Astrocyte of the spinal cord (primary cell): Measurements from ENCODE around the gene APOE.
A peak's percentile ranks its signal among the peaks of the same experiment; 100 is the strongest.

Source experiments
- DNase-seq: peaks from one replicate; pipeline ENCODE4 v3.0.0; 2011; ENCODE audit warnings: low read depth, low spot score
- H3K4me3 ChIP-seq: 2 replicates; pipeline ENCODE4 v1.5.1; 2011; ENCODE audit warnings: low read depth, mild to moderate bottlenecking, low read length, moderate library complexity
- CTCF ChIP-seq: IDR thresholded peaks from 2 replicates; pipeline ENCODE4 v1.5.1; 2012; ENCODE audit warnings: low read depth, mild to moderate bottlenecking, low read length, inconsistent platforms
- in situ Hi-C: cut with HindIII; loops from 2 replicates; pipeline ENCODE4 v1.10.0; 2017; ENCODE audit warnings: low sequenced_read_pairs

APOE gene

GRCh38 chr19:44954649-44955504, 49.3 kb downstream of the APOE start, which contains the start of gene CLPTM1:
CLPTM1 (plus strand) TSS chr19:44955380; CDS start chr19:44955396, 16 bp downstream.
- TF ChIP-seq CTCF: no peak
- H3K4me3 ChIP-seq: peak within 1 kb of the TSS; percentile 87
- in situ Hi-C loops: no loop called here
- DNase-seq: peak; percentile 99

- H3K4me3 ChIP-seq: peak overlapping the region; percentile 87
- no peak for DNase-seq
- in situ Hi-C loops: no loop called here
- TF ChIP-seq CTCF: no peak
Observed at GRCh38 chr19:44955505-44956439, 50.2 kb downstream of the APOE start.

- no peak for DNase-seq
- H3K4me3 ChIP-seq: no peak overlapping the region
Observed at GRCh38 chr19:44957526-44957925, 51.9 kb downstream of the APOE start.

GRCh38 chr19:44958090-44958489, 52.5 kb downstream of the APOE start:
- TF ChIP-seq CTCF: no peak
- no peak for DNase-seq
- in situ Hi-C loops: no loop called here
- H3K4me3 ChIP-seq: no peak overlapping the region

More at GRCh38 chr19:44957526-44957925, 51.9 kb downstream of the APOE start:
- in situ Hi-C loops: no loop called here
- no peak for TF ChIP-seq CTCF
